ENCODE results near the gene ABHD4.
"Not testable (repeated sequence)": the region's sequence is repeated elsewhere in the genome, so short reads cannot be mapped to it uniquely, and the experiment has no call there.

ABHD4 gene

GRCh38 chr14:22552827-22553076, 45.3 kb upstream of the ABHD4 start:
- in situ Hi-C loops (cut with HindIII; ENCODE audit: low sequenced_read_pairs), result no loop called here
- H3K4me3 ChIP-seq (ENCODE audit: low read depth, low read length), result no peak overlapping the region
- DNase-seq (ENCODE audit: low read depth), result no peak
- TF ChIP-seq CTCF (IDR thresholded peaks at IDR 0.05; ENCODE audit: low read depth, low read length, missing control alignments), result no peak

GRCh38 chr14:22553445-22553844, 44.7 kb upstream of the ABHD4 start:
- no peak for TF ChIP-seq CTCF (IDR thresholded peaks at IDR 0.05; ENCODE audit: low read depth, low read length, missing control alignments)
- H3K4me3 ChIP-seq (ENCODE audit: low read depth, low read length), result no peak overlapping the region
- in situ Hi-C loops (cut with HindIII; ENCODE audit: low sequenced_read_pairs), result no loop called here
- DNase-seq (ENCODE audit: low read depth), result no peak

- H3K4me3 ChIP-seq (ENCODE audit: low read depth, low read length); DNase-seq (ENCODE audit: low read depth); in situ Hi-C loops (cut with HindIII; ENCODE audit: low sequenced_read_pairs): not testable (repeated sequence)
Measured at GRCh38 chr14:22553861-22554497, 44.1 kb upstream of the ABHD4 start.

- no peak for TF ChIP-seq CTCF (IDR thresholded peaks at IDR 0.05; ENCODE audit: low read depth, low read length, missing control alignments)
- in situ Hi-C loops (cut with HindIII; ENCODE audit: low sequenced_read_pairs), result no loop called here
- DNase-seq (ENCODE audit: low read depth), result no peak
Measured at GRCh38 chr14:22554498-22555383, 43.4 kb upstream of the ABHD4 start.

GRCh38 chr14:22555384-22556011, 42.6 kb upstream of the ABHD4 start:
- TF ChIP-seq CTCF (IDR thresholded peaks at IDR 0.05; ENCODE audit: low read depth, low read length, missing control alignments), result no peak
- no peak for DNase-seq (ENCODE audit: low read depth)
- no peak overlapping the region for H3K4me3 ChIP-seq (ENCODE audit: low read depth, low read length)
- in situ Hi-C loops (cut with HindIII; ENCODE audit: low sequenced_read_pairs), result no loop called here

More at GRCh38 chr14:22554498-22555383, 43.4 kb upstream of the ABHD4 start:
- H3K4me3 ChIP-seq (ENCODE audit: low read depth, low read length), result no peak overlapping the region

GRCh38 chr14:22556021-22556989, 41.8 kb upstream of the ABHD4 start:
- H3K4me3 ChIP-seq (ENCODE audit: low read depth, low read length), result no peak overlapping the region
- DNase-seq (ENCODE audit: low read depth), result peak; percentile 62
- in situ Hi-C loops (cut with HindIII; ENCODE audit: low sequenced_read_pairs), result no loop called here
- TF ChIP-seq CTCF (IDR thresholded peaks at IDR 0.05; ENCODE audit: low read depth, low read length, missing control alignments), result no peak
